Hepatocyte (in vitro differentiated cells): ENCODE measurements around the gene COL2A1.

Source experiments
- CTCF ChIP-seq: fragments of 200-600 bp; sonication (generic); IDR thresholded peaks from 2 replicates; pipeline ENCODE4 v1.5.1; 2016; ENCODE audit warnings: antibody characterized with exemption, mild to moderate bottlenecking; ENCODE audit not compliant: poor library complexity
- EZH2 ChIP-seq: fragments of 200-600 bp; sonication (generic); IDR thresholded peaks from 2 replicates; pipeline ENCODE4 v1.6.1; 2016; ENCODE audit warnings: antibody characterized with exemption, mild to moderate bottlenecking, borderline replicate concordance
- EZH2phosphoT487 ChIP-seq: fragments of 200-600 bp; sonication (generic); IDR thresholded peaks from one replicate; pipeline ENCODE4 v1.6.1; 2018; ENCODE audit warnings: antibody characterized with exemption, mild to moderate bottlenecking, low read depth, moderate library complexity; ENCODE audit not compliant: unreplicated experiment, severe bottlenecking

GRCh38 chr12:47938093-47938492 is 66.2 kb downstream of the COL2A1 start:
- no peak for TF ChIP-seq EZH2phosphoT487
- no peak for TF ChIP-seq EZH2
- no peak for TF ChIP-seq CTCF
